Natural killer cell (primary cell): ENCODE data around the gene LIN54. TPM values are rescaled to one million over a fixed set of nuclear protein-coding genes. Genes with fewer than 3 reads are reported as not detected.

ENCODE experiments used
- ATAC-seq, 3 donors: fragments of 150-1000 bp in 2 of 3; fragments of 200-7000 bp in 1 of 3; cut with Tn5 transposase; 1 replicate in 1 of 3; 2 replicates in 2 of 3; pipeline ENCODE4 v1.10.0; 2021; ENCODE audit warnings: mild to moderate bottlenecking in 2 of 3, moderate library complexity in 2 of 3
- DNase-seq, 2 donors: peaks; one replicate each; pipeline versions ENCODE4 v3.0.0 to v3.0.0-alpha.2; 2013 to 2021; ENCODE audit warnings: mixed read lengths in 1 of 2
- H3K27ac ChIP-seq: one replicate; pipeline ENCODE4 v1.5.1; 2013; ENCODE audit warnings: mild to moderate bottlenecking, low read length
- H3K27me3 ChIP-seq: one replicate; pipeline ENCODE4 v1.6.1; 2013; ENCODE audit warnings: low read length; ENCODE audit not compliant: control insufficient read depth, insufficient read depth
- H3K36me3 ChIP-seq: one replicate; pipeline ENCODE4 v1.6.1; 2013; ENCODE audit warnings: low read length; ENCODE audit not compliant: control insufficient read depth, insufficient read depth
- H3K4me1 ChIP-seq: one replicate; pipeline ENCODE4 v1.6.1; 2013; ENCODE audit warnings: low read length; ENCODE audit not compliant: control insufficient read depth, insufficient read depth
- H3K4me3 ChIP-seq: one replicate; pipeline ENCODE4 v1.5.1; 2013; ENCODE audit warnings: low read length
- H3K9me3 ChIP-seq: one replicate; pipeline ENCODE4 v1.6.1; 2013; ENCODE audit warnings: low read length; ENCODE audit not compliant: control insufficient read depth, insufficient read depth
- H3K27ac Mint-ChIP-seq, 2 donors: one replicate each; pipeline ENCODE4 v1.8.0; 2022; ENCODE audit warnings: mild to moderate bottlenecking in 2 of 2, mixed read lengths in 2 of 2, moderate library complexity in 1 of 2
- H3K27me3 Mint-ChIP-seq, 2 donors: one replicate each; pipeline ENCODE4 v1.8.0; 2022; ENCODE audit warnings: low read depth in 2 of 2, mixed read lengths in 2 of 2
- H3K36me3 Mint-ChIP-seq: one replicate; pipeline ENCODE4 v1.8.0; 2022; ENCODE audit warnings: mixed read lengths
- H3K4me1 Mint-ChIP-seq, 2 donors: one replicate each; pipeline ENCODE4 v1.8.0; 2022; ENCODE audit warnings: mixed read lengths in 2 of 2
- H3K4me3 Mint-ChIP-seq: one replicate; pipeline ENCODE4 v1.8.0; 2022; ENCODE audit warnings: mild to moderate bottlenecking, moderate library complexity, mixed read lengths
- H3K9me3 Mint-ChIP-seq, 2 donors: one replicate each; pipeline ENCODE4 v1.8.0; 2022; ENCODE audit warnings: mixed read lengths in 2 of 2
- CTCF ChIP-seq: fragments of 200-600 bp; IDR thresholded peaks from one replicate; pipeline ENCODE4 v1.8.0; 2022; ENCODE audit warnings: antibody characterized with exemption
- WGBS: methylation state at CpG from one replicate; pipeline ENCODE4 v1.1.7; 2013; ENCODE audit warnings: missing lambda C conversion rate; ENCODE audit not compliant: insufficient coverage; 5-methylcytosine and 5-hydroxymethylcytosine counted together
- intact Hi-C: fragments of 100-400 bp; cut with micrococcal nuclease; formaldehyde crosslinking; loops from one replicate; pipeline ENCODE4 v1.14.2; 2022
- total RNA-seq, 4 donors: library from RNA; stranded (reverse); fragments of 120-200 nt in 1 of 4; gene quantifications; one replicate each; pipeline versions ENCODE4 v1.2.3 to v1.2.4, GENCODE V29; 2013 to 2022

Gene LIN54
- total RNA-seq, 3 donors from 2014 or later (not counting 1 experiment from before 2014, with no cell fraction given) = 16.6 to 20.1 (median 19.3) TPM

- Mint-ChIP-seq H3K27ac (peak within 1 kb of the TSS; percentile 95 to 99), H3K9me3 (no peaks in the 10 kb centered on the region), H3K36me3 (no peaks in the 10 kb centered on the region), H3K4me1 (peaks cover 25 to 30% of the 10 kb centered on the region in 2 donors), H3K4me3 (peak within 1 kb of the TSS; percentile 100), H3K27me3 (no peaks in the 10 kb centered on the region)
- H3K9me3 ChIP-seq = no peaks in the 10 kb centered on the region
- ATAC-seq (peak; percentile 95 to 100 (median 95)), DNase-seq (peak; percentile 90 to 99)
- peak within 1 kb of the TSS; percentile 85 for H3K4me3 ChIP-seq
- peak within 1 kb of the TSS; percentile 87 for H3K27ac ChIP-seq
- intact Hi-C loops = loop anchor here (1.0 to 10.0 kb wide), 3 partner anchors 22 to 134 kb away; no protein-coding TSS in a partner anchor
- H3K4me1 ChIP-seq = peaks cover 11% of the 10 kb centered on the region
- TF ChIP-seq CTCF = peak; percentile 25
- no peaks in the 10 kb centered on the region for H3K36me3 ChIP-seq
- WGBS = 0% methylated on average over 39 of the region's 39 CpGs
- no peaks in the 10 kb centered on the region for H3K27me3 ChIP-seq
Observed at GRCh38 chr4:83034630-83035494, 24.2 kb upstream of the LIN54 start, which contains the start of gene COPS4. COPS4 (plus strand) TSS chr4:83035183; CDS start chr4:83035225, 42 bp downstream.

GRCh38 chr4:83029688-83030087 lies 19.1 kb upstream of the LIN54 start:
- no peak for TF ChIP-seq CTCF
- no peak overlapping the region for H3K4me3 Mint-ChIP-seq
- Histone ChIP-seq H3K27ac (no peak overlapping the region), H3K9me3 (no peaks in the 10 kb centered on the region), H3K27me3 (no peaks in the 10 kb centered on the region), H3K4me1 (no peaks in the 10 kb centered on the region), H3K4me3 (no peak overlapping the region), H3K36me3 (no peaks in the 10 kb centered on the region)
- H3K4me1 Mint-ChIP-seq = no peaks in the 10 kb centered on the region
- H3K27me3 Mint-ChIP-seq = peaks cover 4 to 5% of the 10 kb centered on the region in 2 donors
- intact Hi-C loops = loop anchor here (10.0 kb wide), 1 partner anchor 75 kb away; no protein-coding TSS in a partner anchor
- H3K27ac Mint-ChIP-seq = no peak overlapping the region
- no peaks in the 10 kb centered on the region for H3K36me3 Mint-ChIP-seq
- WGBS = 80% methylated on average over 1 of the region's 1 CpG
- DNase-seq (no peak), ATAC-seq (no peak)
- H3K9me3 Mint-ChIP-seq = peaks cover 0 to 3% of the 10 kb centered on the region in 2 donors

- H3K27ac Mint-ChIP-seq = no peak overlapping the region
Observed at GRCh38 chr4:83028976-83029375, 18.4 kb upstream of the LIN54 start.

More at GRCh38 chr4:83028976-83029375, 18.4 kb upstream of the LIN54 start:
- no peaks in the 10 kb centered on the region for H3K9me3 ChIP-seq
- ATAC-seq = no peak
- no peaks in the 10 kb centered on the region for H3K36me3 Mint-ChIP-seq
- no peak for TF ChIP-seq CTCF
- H3K27ac ChIP-seq = no peak overlapping the region
- intact Hi-C loops = no loop called here
- no peaks in the 10 kb centered on the region for H3K4me1 ChIP-seq
- peaks cover 0 to 3% of the 10 kb centered on the region in 2 donors for H3K9me3 Mint-ChIP-seq
- no peak overlapping the region for H3K4me3 Mint-ChIP-seq
- no peaks in the 10 kb centered on the region for H3K27me3 ChIP-seq
- no peaks in the 10 kb centered on the region for H3K36me3 ChIP-seq
- H3K4me3 ChIP-seq = no peak overlapping the region
- WGBS = 17% methylated on average over 2 of the region's 3 CpGs
- DNase-seq = no peak
- H3K4me1 Mint-ChIP-seq = no peaks in the 10 kb centered on the region
- peaks cover 4 to 5% of the 10 kb centered on the region in 2 donors for H3K27me3 Mint-ChIP-seq
